Esophagus muscularis mucosa (tissue), 4 donors: ENCODE results near the gene GFRAL. TPM values are rescaled to one million over a fixed set of nuclear protein-coding genes. Genes with fewer than 3 reads are reported as not detected.

ENCODE experiments used
- DNase-seq: peaks from one replicate; pipeline ENCODE4 v3.0.0-alpha.2; 2017; ENCODE audit errors: extremely low spot score
- H3K27ac ChIP-seq, 4 donors: fragments of 200-600 bp; sonication (generic); replicated peaks in 1 of 4; 1 replicate in 3 of 4; 2 replicates in 1 of 4; pipeline ENCODE4 v1.5.1; 2016 to 2019; ENCODE audit warnings: mild to moderate bottlenecking in 1 of 4
- H3K27me3 ChIP-seq, 4 donors: fragments of 200-600 bp; sonication (generic); one replicate each; pipeline versions ENCODE4 v1.5.1 to v1.6.0; 2016 to 2019
- H3K36me3 ChIP-seq, 4 donors: fragments of 200-600 bp; sonication (generic); one replicate each; pipeline ENCODE4 v1.5.1; 2016 to 2019
- H3K4me1 ChIP-seq, 4 donors: fragments of 200-600 bp; sonication (generic); one replicate each; pipeline ENCODE4 v1.5.1; 2016 to 2019
- H3K4me3 ChIP-seq, 4 donors: fragments of 200-600 bp; sonication (generic); 1 replicate in 2 of 4; 2 replicates in 2 of 4; pipeline ENCODE4 v1.5.1; 2016 to 2019; ENCODE audit warnings: mild to moderate bottlenecking in 4 of 4, moderate library complexity in 1 of 4
- H3K9me3 ChIP-seq, 4 donors: fragments of 200-600 bp; sonication (generic); 1 replicate in 3 of 4; 2 replicates in 1 of 4; pipeline ENCODE4 v1.5.1; 2016 to 2019
- CTCF ChIP-seq, 3 experiments: fragments of 200-600 bp in 2 of 3; fragments of 450-650 bp in 1 of 3; sonication (generic) in 2 of 3; IDR thresholded peaks; one replicate each; pipeline ENCODE4 v1.5.1; 2017 to 2019; ENCODE audit warnings: antibody characterized with exemption in 3 of 3, mild to moderate bottlenecking in 2 of 3, moderate library complexity in 1 of 3
- EP300 ChIP-seq: sonication (generic); formaldehyde crosslinking; IDR thresholded peaks from one replicate; pipeline ENCODE4 v1.6.1; 2017; ENCODE audit warnings: antibody characterized with exemption
- POLR2A ChIP-seq: fragments of 450-650 bp; IDR thresholded peaks from one replicate; pipeline ENCODE4 v1.6.1; 2017; ENCODE audit warnings: antibody characterized with exemption, moderate library complexity, mild to moderate bottlenecking, low read depth
- POLR2AphosphoS5 ChIP-seq, 2 donors: sonication (generic); formaldehyde crosslinking; IDR thresholded peaks; one replicate each; pipeline ENCODE4 v1.6.1; 2017; ENCODE audit warnings: antibody characterized with exemption in 2 of 2
- WGBS: methylation state at CpG from one replicate; pipeline ENCODE4 v1.1.5; 2018; 5-methylcytosine and 5-hydroxymethylcytosine counted together
- intact Hi-C: fragments of 100-400 bp; cut with DNase I; formaldehyde crosslinking; loops from one replicate; pipeline ENCODE4 v1.15.1; 2023
- total RNA-seq, 4 donors: library from RNA; depleted of rRNA; stranded (reverse); fragments of >200 nt; gene quantifications; one replicate each; pipeline versions ENCODE4 v1.1.0 to v1.2.1, GENCODE V29; 2016

Gene GFRAL
- total RNA-seq, 4 donors from 2014 or later, result not detected

GRCh38 chr6:55437141-55437540, 109.9 kb downstream of the GFRAL start:
- WGBS, result 83% methylated on average over 4 of the region's 4 CpGs
- Histone ChIP-seq H3K4me1 (no peaks in the 10 kb centered on the region), H3K27me3 (no peaks in the 10 kb centered on the region), H3K27ac (no peak overlapping the region), H3K4me3 (no peak overlapping the region), H3K36me3 (no peaks in the 10 kb centered on the region), H3K9me3 (no peaks in the 10 kb centered on the region)
- intact Hi-C loops, result no loop called here
- TF ChIP-seq EP300, result no peak
- TF ChIP-seq POLR2AphosphoS5 (IDR thresholded peaks at IDR 0.05), result no peak
- no peak for TF ChIP-seq POLR2A
- no peak for TF ChIP-seq CTCF (IDR thresholded peaks at IDR 0.05)
- no peak for DNase-seq

GRCh38 chr6:55438203-55438602, 110.9 kb downstream of the GFRAL start:
- intact Hi-C loops, result no loop called here

GRCh38 chr6:55443238-55444134, 116.2 kb downstream of the GFRAL start:
- intact Hi-C loops, result loop anchor here (2.0 to 10.0 kb wide), 2 partner anchors 511 to 851 kb away; no protein-coding TSS in a partner anchor
- Histone ChIP-seq H3K27ac (no peak overlapping the region), H3K4me1 (peaks cover 0 to 5% (median under 1%) of the 10 kb centered on the region in 4 donors), H3K36me3 (no peaks in the 10 kb centered on the region), H3K27me3 (no peaks in the 10 kb centered on the region), H3K4me3 (no peak overlapping the region), H3K9me3 (no peaks in the 10 kb centered on the region)
- 81% methylated on average over 7 of the region's 7 CpGs for WGBS
- TF ChIP-seq EP300, result no peak
- TF ChIP-seq POLR2A, result no peak
- no peak for TF ChIP-seq CTCF (IDR thresholded peaks at IDR 0.05)
- no peak for TF ChIP-seq POLR2AphosphoS5 (IDR thresholded peaks at IDR 0.05)
- no peak for DNase-seq

More at GRCh38 chr6:55438203-55438602, 110.9 kb downstream of the GFRAL start:
- 91% methylated on average over 3 of the region's 3 CpGs for WGBS
- Histone ChIP-seq H3K27me3 (no peaks in the 10 kb centered on the region), H3K4me3 (no peak overlapping the region), H3K9me3 (no peaks in the 10 kb centered on the region), H3K27ac (no peak overlapping the region), H3K36me3 (no peaks in the 10 kb centered on the region), H3K4me1 (no peaks in the 10 kb centered on the region)
- DNase-seq, result no peak
- no peak for TF ChIP-seq POLR2A
- TF ChIP-seq POLR2AphosphoS5 (IDR thresholded peaks at IDR 0.05), result no peak
- no peak for TF ChIP-seq EP300
- no peak for TF ChIP-seq CTCF (IDR thresholded peaks at IDR 0.05)

GRCh38 chr6:55445648-55446204, 118.5 kb downstream of the GFRAL start:
- H3K9me3 ChIP-seq, result no peaks in the 10 kb centered on the region
- no peak overlapping the region for H3K4me3 ChIP-seq
- 0% methylated on average over 1 of the region's 1 CpG for WGBS
- no peak for DNase-seq
- TF ChIP-seq CTCF (IDR thresholded peaks at IDR 0.05) (peak; percentile 47 to 61 (median 50)), POLR2AphosphoS5 (IDR thresholded peaks at IDR 0.05) (no peak)
- no peak overlapping the region for H3K27ac ChIP-seq
- no peaks in the 10 kb centered on the region for H3K36me3 ChIP-seq
- H3K4me1 ChIP-seq, result peaks cover 0 to 12% (median 7%) of the 10 kb centered on the region in 4 donors
- intact Hi-C loops, result loop anchor here (2.0 to 10.0 kb wide), 3 partner anchors 442 to 849 kb away; no protein-coding TSS in a partner anchor
- H3K27me3 ChIP-seq, result no peaks in the 10 kb centered on the region
